Measurements from ENCODE around the gene TBXAS1. TPM values are rescaled to one million over a fixed set of nuclear protein-coding genes. Genes with fewer than 3 reads are reported as not detected.

The TBXAS1 gene
- total and polyA plus RNA-seq, 2 of the 8 experiments (the other 6 are each of a cell fraction or from before 2014, with no cell fraction given) = 0.86 to 2.1 TPM

DNA sequence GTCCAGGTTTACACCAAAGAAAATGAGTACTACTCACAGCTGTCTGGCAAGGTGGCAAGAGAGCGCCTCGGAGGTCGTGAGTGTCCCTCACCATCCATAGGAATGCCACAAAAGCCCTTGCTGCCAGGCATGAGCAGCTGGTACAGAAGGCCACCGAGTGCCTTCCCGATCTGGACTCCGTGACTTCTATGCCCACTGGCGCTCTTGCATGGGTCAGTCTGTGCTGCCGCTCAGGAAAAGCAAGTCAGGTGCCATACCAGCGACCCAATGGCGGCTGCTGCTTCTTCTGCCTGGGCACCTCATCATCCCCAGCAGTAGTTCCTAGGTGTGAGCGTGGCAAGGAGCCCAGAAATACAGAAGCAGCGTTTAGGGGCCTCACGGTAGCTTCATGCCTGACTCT, 11.7 kb downstream of the TBXAS1 start (continued):
- no peak for TF ChIP-seq SIX5 (IDR thresholded peaks at IDR 0.05; ENCODE audit: low read depth, low read length)
- TF ChIP-seq, protein P1, sequence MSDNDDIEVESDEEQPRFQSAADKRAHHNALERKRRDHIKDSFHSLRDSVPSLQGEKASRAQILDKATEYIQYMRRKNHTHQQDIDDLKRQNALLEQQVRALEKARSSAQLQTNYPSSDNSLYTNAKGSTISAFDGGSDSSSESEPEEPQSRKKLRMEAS (IDR thresholded peaks at IDR 0.05) = no peak
- no peak for TF ChIP-seq POLR2A (IDR thresholded peaks at IDR 0.05; ENCODE audit: control extremely low read depth in 1 of 2, low read depth in 2 of 2, low read length in 2 of 2)
- TF ChIP-seq, protein P2, sequence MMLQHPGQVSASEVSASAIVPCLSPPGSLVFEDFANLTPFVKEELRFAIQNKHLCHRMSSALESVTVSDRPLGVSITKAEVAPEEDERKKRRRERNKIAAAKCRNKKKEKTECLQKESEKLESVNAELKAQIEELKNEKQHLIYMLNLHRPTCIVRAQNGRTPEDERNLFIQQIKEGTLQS (IDR thresholded peaks at IDR 0.05; ENCODE audit: insufficient read depth, low read depth, low read length) = no peak
- TF ChIP-seq BRCA1 (IDR thresholded peaks at IDR 0.05; ENCODE audit: low read depth, low read length) = no peak
- no peak for TF ChIP-seq JUND (IDR thresholded peaks at IDR 0.05; ENCODE audit: low read length)
- TF ChIP-seq, protein P3, sequence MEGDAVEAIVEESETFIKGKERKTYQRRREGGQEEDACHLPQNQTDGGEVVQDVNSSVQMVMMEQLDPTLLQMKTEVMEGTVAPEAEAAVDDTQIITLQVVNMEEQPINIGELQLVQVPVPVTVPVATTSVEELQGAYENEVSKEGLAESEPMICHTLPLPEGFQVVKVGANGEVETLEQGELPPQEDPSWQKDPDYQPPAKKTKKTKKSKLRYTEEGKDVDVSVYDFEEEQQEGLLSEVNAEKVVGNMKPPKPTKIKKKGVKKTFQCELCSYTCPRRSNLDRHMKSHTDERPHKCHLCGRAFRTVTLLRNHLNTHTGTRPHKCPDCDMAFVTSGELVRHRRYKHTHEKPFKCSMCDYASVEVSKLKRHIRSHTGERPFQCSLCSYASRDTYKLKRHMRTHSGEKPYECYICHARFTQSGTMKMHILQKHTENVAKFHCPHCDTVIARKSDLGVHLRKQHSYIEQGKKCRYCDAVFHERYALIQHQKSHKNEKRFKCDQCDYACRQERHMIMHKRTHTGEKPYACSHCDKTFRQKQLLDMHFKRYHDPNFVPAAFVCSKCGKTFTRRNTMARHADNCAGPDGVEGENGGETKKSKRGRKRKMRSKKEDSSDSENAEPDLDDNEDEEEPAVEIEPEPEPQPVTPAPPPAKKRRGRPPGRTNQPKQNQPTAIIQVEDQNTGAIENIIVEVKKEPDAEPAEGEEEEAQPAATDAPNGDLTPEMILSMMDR (IDR thresholded peaks at IDR 0.05; ENCODE audit: control extremely low read depth in 1 of 3, insufficient read depth in 1 of 3, low read depth in 1 of 3, low read length in 3 of 3) = no peak
- no peak for TF ChIP-seq MAFK (IDR thresholded peaks at IDR 0.05; ENCODE audit: low read depth, low read length)

Data from H1 (cell line).